Osteoblast (primary cell): ENCODE data around the gene COPS8. TPM values are rescaled to one million over a fixed set of nuclear protein-coding genes. Genes with fewer than 3 reads are reported as not detected.

Experiments
- DNase-seq: peaks from one replicate; pipeline ENCODE4 v3.0.0; 2011; ENCODE audit warnings: low spot score, mixed read lengths; ENCODE audit not compliant: insufficient read length; ENCODE audit errors: missing footprints
- H2AFZ ChIP-seq: 2 replicates; pipeline ENCODE4 v1.6.0; 2011; ENCODE audit warnings: mild to moderate bottlenecking, low read length
- H3K27ac ChIP-seq: 2 replicates; pipeline ENCODE4 v1.5.1; 2011; ENCODE audit warnings: mild to moderate bottlenecking, low read depth, low read length, moderate library complexity
- H3K27me3 ChIP-seq: 2 replicates; pipeline ENCODE4 v1.6.0; 2012; ENCODE audit warnings: mild to moderate bottlenecking, control low read depth, inconsistent platforms, low read length, moderate library complexity; ENCODE audit not compliant: insufficient read depth
- H3K36me3 ChIP-seq: 2 replicates; pipeline ENCODE4 v1.5.1; 2011; ENCODE audit warnings: mild to moderate bottlenecking, low read length, control low read depth, moderate library complexity; ENCODE audit not compliant: insufficient read depth
- H3K4me1 ChIP-seq: 2 replicates; pipeline ENCODE4 v1.5.1; 2011; ENCODE audit warnings: mild to moderate bottlenecking, low read length, control low read depth, moderate library complexity; ENCODE audit not compliant: insufficient read depth
- H3K4me2 ChIP-seq: 2 replicates; pipeline ENCODE4 v1.6.0; 2011; ENCODE audit warnings: mild to moderate bottlenecking, low read length; ENCODE audit not compliant: insufficient read depth
- H3K4me3 ChIP-seq: fragments of 200-600 bp; sonication (generic); 3 replicates; pipeline ENCODE4 v1.5.1; 2012; ENCODE audit warnings: mild to moderate bottlenecking, low read length, inconsistent platforms; ENCODE audit not compliant: insufficient read depth
- H3K79me2 ChIP-seq: 2 replicates; pipeline ENCODE4 v1.6.0; 2012; ENCODE audit warnings: mild to moderate bottlenecking, low read length, control low read depth, inconsistent platforms; ENCODE audit not compliant: insufficient read depth
- H3K9me3 ChIP-seq: 2 replicates; pipeline ENCODE4 v1.5.1; 2011; ENCODE audit warnings: low read depth, low read length, control low read depth
- H4K20me1 ChIP-seq: 2 replicates; pipeline ENCODE4 v1.6.0; 2012; ENCODE audit warnings: mild to moderate bottlenecking, low read length, control low read depth; ENCODE audit not compliant: insufficient read depth
- total RNA-seq: library from RNA; depleted of rRNA; stranded (reverse); fragments of >200 nt; gene quantifications from 2 replicates; pipeline ENCODE4 v1.2.3, GENCODE V29; 2012
- TF ChIP-seq, protein P1 (sequence below): IDR thresholded peaks from 2 replicates; pipeline ENCODE4 v1.5.1; 2011; ENCODE audit warnings: mild to moderate bottlenecking, low read depth, low read length, moderate library complexity; ENCODE audit errors: extremely low read depth

The COPS8 gene
- total RNA-seq, 1 donor: 91.2 TPM

- no peak overlapping the region for H2AFZ ChIP-seq
- DNase-seq: no peak
- no peaks in the 10 kb centered on the region for H3K79me2 ChIP-seq
- H3K9me3 ChIP-seq: no peaks in the 10 kb centered on the region
- H3K4me3 ChIP-seq: no peak overlapping the region
- H3K4me1 ChIP-seq: peaks cover 4% of the 10 kb centered on the region
- no peaks in the 10 kb centered on the region for H3K27me3 ChIP-seq
- no peak overlapping the region for H3K4me2 ChIP-seq
- H3K36me3 ChIP-seq: no peaks in the 10 kb centered on the region
- no peak overlapping the region for H3K27ac ChIP-seq
- H4K20me1 ChIP-seq: no peaks in the 10 kb centered on the region
- TF ChIP-seq, protein P1, sequence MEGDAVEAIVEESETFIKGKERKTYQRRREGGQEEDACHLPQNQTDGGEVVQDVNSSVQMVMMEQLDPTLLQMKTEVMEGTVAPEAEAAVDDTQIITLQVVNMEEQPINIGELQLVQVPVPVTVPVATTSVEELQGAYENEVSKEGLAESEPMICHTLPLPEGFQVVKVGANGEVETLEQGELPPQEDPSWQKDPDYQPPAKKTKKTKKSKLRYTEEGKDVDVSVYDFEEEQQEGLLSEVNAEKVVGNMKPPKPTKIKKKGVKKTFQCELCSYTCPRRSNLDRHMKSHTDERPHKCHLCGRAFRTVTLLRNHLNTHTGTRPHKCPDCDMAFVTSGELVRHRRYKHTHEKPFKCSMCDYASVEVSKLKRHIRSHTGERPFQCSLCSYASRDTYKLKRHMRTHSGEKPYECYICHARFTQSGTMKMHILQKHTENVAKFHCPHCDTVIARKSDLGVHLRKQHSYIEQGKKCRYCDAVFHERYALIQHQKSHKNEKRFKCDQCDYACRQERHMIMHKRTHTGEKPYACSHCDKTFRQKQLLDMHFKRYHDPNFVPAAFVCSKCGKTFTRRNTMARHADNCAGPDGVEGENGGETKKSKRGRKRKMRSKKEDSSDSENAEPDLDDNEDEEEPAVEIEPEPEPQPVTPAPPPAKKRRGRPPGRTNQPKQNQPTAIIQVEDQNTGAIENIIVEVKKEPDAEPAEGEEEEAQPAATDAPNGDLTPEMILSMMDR: no peak
These were observed 20.7 kb upstream of the COPS8 start for GRCh38 chr2:237065071-237065377.

GRCh38 chr2:237066396-237066795, 19.3 kb upstream of the COPS8 start:
- H3K9me3 ChIP-seq: no peaks in the 10 kb centered on the region

GRCh38 chr2:237068005-237068576, 17.6 kb upstream of the COPS8 start:
- no peaks in the 10 kb centered on the region for H3K9me3 ChIP-seq
- H3K27me3 ChIP-seq: no peaks in the 10 kb centered on the region
- no peaks in the 10 kb centered on the region for H4K20me1 ChIP-seq
- peak overlapping the region; percentile 67 for H2AFZ ChIP-seq
- no peak for DNase-seq
- peak overlapping the region; percentile 41 for H3K4me3 ChIP-seq
- H3K36me3 ChIP-seq: no peaks in the 10 kb centered on the region
- no peak overlapping the region for H3K27ac ChIP-seq
- TF ChIP-seq, protein P1: peak; percentile 18
- peak overlapping the region; percentile 31 for H3K4me2 ChIP-seq
- peaks cover 5% of the 10 kb centered on the region for H3K4me1 ChIP-seq
- H3K79me2 ChIP-seq: no peaks in the 10 kb centered on the region

More at GRCh38 chr2:237066396-237066795, 19.3 kb upstream of the COPS8 start:
- no peak for DNase-seq
- no peak overlapping the region for H2AFZ ChIP-seq
- H3K79me2 ChIP-seq: no peaks in the 10 kb centered on the region
- no peaks in the 10 kb centered on the region for H3K36me3 ChIP-seq
- H3K4me3 ChIP-seq: no peak overlapping the region
- no peaks in the 10 kb centered on the region for H4K20me1 ChIP-seq
- TF ChIP-seq, protein P1: no peak
- no peaks in the 10 kb centered on the region for H3K27me3 ChIP-seq
- no peak overlapping the region for H3K4me2 ChIP-seq
- no peak overlapping the region for H3K27ac ChIP-seq
- H3K4me1 ChIP-seq: no peaks in the 10 kb centered on the region

GRCh38 chr2:237072067-237072931, 13.4 kb upstream of the COPS8 start:
- Histone ChIP-seq H3K27me3 (no peaks in the 10 kb centered on the region), H3K9me3 (no peaks in the 10 kb centered on the region), H4K20me1 (no peaks in the 10 kb centered on the region), H3K4me3 (no peak overlapping the region), H3K4me1 (peaks cover 14% of the 10 kb centered on the region), H3K79me2 (no peaks in the 10 kb centered on the region), H2AFZ (peak overlapping the region; percentile 26), H3K4me2 (no peak overlapping the region), H3K36me3 (no peaks in the 10 kb centered on the region), H3K27ac (peak overlapping the region; percentile 70)
- no peak for DNase-seq
- TF ChIP-seq, protein P1: peak; percentile 99
